Smooth muscle cell of the umbilical artery (primary cell): ENCODE data around the gene LRP5. TPM values are rescaled to one million over a fixed set of nuclear protein-coding genes. Genes with fewer than 3 reads are reported as not detected.

Source experiments
- total RNA-seq: library from RNA; depleted of rRNA; stranded (reverse); fragments of >200 nt; gene quantifications from 2 replicates; pipeline ENCODE4 v1.2.3, GENCODE V29; 2014

LRP5 gene
- 93.6 and 97.4 TPM in 2 replicates for total RNA-seq

GRCh38 chr11:68312117-68312779 lies at the start of gene LRP5:
LRP5 (plus strand) TSS chr11:68312591; CDS start chr11:68312715, 124 bp downstream.

GRCh38 chr11:68271781-68272608 lies 40.4 kb upstream of the LRP5 start, which contains the start of gene C11orf24:
C11orf24 (minus strand) TSS chr11:68271973; CDS start chr11:68263767, 8,206 bp downstream.

GRCh38 chr11:68460741-68461574 lies 148.6 kb downstream of the LRP5 start, which contains the start of gene PPP6R3:
PPP6R3 (plus strand) TSS chr11:68460752; CDS start chr11:68537665, 76,913 bp downstream.

Other genes starting within 250 kb of the LRP5 start
- 12.0 and 14.0 TPM in 2 replicates for gene CHKA, start 191.2 kb upstream of the LRP5 start, total RNA-seq
- 26.4 and 27.6 TPM in 2 replicates for gene KMT5B, start 99.3 kb upstream of the LRP5 start, total RNA-seq
- gene C11orf24, start 40.6 kb upstream of the LRP5 start, total RNA-seq: 40.1 and 66.5 TPM in 2 replicates
- gene PPP6R3, start 148.2 kb downstream of the LRP5 start, total RNA-seq: 108 and 119 TPM in 2 replicates